Activated CD8-positive, alpha-beta memory T cell treated with anti-CD3 and anti-CD28 coated beads for 4 hours (primary cell): ENCODE data around the gene WDR88.
"Not testable (repeated sequence)": the region's sequence is repeated elsewhere in the genome, so short reads cannot be mapped to it uniquely, and the experiment has no call there.

Experiments
- DNase-seq, 2 donors: peaks; one replicate each; pipeline ENCODE4 v3.0.0-alpha.2; 2020; ENCODE audit warnings: low read depth in 2 of 2

Gene WDR88

DNA sequence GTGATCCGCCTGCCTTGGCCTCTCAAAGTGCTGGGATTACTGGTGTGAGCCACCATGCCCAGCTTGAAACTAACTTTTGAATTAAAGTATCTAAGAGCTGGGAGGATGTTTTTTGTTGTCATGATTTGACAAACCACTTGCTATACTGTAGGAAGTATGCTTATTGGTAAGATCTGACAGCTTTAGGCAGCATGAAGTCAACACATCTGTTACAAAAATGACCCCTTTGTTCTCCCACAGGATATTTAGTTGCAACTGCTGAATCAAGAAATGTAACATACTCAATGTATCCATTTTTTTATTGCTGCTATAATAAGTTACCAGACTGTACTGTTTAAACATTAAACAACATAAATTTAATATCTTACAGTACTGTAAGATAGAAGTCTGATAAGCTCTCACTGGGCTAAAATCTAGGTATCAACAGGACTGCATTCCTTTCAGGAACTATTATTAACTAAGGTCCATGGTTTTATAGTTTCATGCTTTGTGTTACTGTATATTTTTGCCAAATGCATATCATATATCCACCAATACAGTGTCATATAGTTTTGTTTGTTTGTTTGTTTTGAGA is 39.4 kb downstream of the WDR88 start:
- DNase-seq: no peak

DNA sequence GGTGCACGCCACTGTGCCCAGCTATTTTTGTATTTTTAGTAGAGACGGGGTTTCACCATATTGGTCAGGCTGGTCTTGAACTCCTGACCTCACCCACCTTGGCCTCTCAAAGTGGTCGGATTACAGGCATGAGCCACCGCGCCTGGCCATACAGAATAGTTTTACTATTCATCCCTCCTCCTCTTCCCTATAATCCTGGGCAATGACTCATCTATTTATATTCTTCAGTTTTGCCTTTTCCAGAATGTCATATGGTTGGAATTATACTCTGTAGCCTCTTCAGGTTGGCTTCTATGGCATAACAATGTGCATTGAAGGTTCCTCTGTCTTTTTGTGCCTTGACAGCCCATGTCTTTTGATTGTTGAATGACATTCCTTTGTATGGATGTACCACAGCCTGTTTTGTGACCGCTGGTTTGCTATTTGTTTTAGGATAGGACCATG is 40.0 kb downstream of the WDR88 start:
- DNase-seq: no peak

DNA sequence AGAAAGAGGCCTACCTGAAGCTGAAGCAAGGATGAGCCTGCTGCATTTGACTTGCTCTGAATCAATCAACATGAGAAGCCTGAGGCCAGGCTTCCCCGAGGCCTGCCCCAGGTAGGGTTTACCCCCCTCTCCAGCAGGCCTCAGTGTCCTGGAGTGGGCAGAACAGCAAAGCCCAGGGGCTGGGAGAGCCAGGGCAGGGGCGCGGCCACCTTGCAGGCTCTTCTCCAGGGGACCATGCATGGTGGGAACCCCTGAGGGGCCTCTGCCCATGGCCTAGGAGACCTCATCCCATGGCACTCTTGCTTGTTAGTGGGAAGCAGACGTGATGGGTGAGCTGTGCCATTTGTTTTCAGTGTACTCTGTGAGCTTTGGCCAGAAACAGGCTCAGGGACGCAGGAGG is 42.3 kb downstream of the WDR88 start:
- no peak for DNase-seq

DNA sequence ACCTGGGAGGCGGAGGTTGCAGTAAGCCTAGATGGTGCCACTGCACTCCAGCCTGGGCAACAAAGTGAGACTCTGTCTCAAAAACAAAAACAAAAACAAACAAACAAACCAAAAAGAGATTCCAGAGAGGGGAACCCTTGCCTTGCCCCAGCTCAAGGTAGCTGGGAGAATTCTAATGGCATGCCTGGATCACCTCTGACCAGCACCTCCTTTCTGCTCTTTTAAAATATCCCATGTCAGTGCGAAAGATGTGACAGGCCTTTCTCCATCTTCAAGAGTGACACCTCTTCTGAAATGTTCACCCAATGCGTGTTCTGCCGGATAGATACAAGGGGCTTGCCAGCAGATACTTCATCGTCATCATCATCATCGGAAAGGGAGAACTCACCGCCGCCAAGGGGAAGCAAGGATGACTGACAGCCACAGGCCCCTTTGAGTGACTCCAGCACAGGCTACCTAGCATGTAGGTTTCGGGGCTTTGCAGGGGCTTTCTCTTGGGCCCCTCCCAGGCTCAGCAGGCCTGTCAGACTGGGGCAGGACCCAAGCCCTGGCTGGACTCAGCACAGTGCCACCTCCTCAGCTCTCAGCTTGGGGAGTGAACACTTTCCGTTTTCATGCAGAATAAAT is 43.4 kb downstream of the WDR88 start:
- DNase-seq: no peak

DNA sequence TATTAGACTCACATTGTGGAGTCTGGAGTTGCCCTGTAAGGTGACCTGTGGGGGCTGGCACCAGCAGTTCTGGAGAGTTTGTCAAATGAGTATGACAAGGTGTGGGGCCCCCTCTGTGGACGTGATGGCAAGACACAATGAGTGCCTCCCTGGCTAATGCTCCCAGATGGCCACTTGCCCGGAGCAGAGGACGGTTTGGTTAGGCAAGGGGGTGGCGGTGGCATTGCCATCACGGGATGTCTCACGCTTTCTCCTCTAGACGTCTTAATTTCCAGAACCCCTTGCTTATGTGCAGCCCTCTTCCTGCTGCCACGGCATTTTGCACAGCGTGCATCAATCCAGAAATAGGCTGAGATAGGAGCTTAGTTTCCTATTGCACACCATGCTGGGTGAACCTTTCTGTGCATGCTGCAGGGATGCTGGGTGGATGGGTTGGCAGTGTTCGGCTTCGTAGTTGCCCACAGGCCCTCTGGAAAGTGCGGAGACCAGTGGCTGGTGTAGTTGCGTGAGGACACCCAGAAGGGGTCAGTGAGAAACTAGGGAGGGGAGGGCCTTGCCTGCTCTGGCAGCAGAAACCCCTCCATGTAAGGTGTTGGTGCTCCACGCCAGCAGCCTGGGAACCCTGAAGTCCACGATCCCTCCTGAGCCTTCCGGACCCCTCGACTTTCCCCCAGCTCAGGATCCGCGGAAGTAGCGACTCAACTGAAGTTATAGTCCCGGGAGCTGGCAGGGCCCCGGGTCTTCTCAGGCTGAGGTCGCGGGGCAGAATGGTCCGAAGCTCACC is 44.2 kb downstream of the WDR88 start:
- peak in 1 of 2 donors; percentile 11 for DNase-seq

DNA sequence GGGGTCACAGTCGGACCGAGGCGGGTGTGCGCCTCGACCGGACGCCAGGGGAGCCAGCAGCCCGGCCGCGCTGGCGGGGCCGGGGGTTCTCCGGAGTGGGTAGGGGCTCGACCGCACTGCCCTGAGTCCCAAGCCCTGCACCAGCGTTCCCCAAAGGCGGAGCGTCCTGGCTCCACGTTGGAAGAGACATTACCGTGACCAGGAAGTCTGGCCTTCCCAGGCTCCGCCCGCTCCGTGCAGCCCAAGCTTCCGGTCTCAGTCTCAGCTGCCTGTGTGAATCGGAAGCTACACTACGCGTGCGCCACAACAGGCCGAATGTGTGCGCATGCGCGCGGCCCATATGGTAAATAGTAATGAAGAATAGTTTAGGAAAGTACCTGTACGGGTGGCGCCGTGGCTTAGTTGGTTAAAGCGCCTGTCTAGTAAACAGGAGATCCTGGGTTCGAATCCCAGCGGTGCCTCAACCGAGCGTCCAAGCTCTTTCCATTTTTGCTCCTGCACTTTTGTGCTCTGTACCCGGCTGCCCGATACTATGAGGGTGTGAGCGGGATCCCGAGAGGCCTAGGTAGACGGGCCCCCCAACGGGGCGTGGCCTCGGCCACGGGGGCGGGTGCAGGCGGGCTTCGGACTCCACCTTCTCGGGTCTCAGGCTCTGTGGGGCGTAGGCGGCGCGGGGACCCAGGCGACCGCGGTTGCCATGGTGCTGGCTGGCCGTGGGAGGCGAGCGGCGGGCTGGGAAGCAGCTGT is 44.9 kb downstream of the WDR88 start:
- peak; percentile 93 to 95 for DNase-seq

DNA sequence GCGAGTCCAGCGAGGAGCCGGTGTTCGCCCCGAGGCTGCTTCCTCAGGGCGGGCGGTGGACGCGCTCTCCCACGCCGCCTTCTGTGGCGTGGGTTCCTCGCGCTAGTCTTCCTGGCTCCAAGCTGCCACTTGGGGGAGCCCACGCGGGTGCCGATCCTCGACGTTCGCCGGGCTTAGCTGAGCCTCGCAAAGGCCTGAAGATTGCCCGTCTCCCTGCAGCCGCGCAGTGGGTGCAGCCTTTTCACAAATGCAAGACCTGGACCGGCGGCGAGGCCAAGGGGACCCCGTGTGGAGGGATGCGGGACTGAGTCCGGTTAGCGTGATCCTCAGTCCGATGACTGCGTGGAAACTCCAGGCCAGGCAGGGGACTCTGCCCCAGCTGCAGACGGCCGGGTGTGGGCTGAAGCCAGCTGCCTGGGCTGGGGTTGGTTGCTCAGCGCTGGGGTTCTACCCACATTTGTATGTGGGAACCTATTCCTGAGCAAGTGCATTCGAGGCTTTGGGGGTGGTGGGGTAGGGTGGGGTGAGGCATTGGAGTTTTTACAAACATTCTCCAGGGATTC is 45.6 kb downstream of the WDR88 start:
- no peak for DNase-seq

DNA sequence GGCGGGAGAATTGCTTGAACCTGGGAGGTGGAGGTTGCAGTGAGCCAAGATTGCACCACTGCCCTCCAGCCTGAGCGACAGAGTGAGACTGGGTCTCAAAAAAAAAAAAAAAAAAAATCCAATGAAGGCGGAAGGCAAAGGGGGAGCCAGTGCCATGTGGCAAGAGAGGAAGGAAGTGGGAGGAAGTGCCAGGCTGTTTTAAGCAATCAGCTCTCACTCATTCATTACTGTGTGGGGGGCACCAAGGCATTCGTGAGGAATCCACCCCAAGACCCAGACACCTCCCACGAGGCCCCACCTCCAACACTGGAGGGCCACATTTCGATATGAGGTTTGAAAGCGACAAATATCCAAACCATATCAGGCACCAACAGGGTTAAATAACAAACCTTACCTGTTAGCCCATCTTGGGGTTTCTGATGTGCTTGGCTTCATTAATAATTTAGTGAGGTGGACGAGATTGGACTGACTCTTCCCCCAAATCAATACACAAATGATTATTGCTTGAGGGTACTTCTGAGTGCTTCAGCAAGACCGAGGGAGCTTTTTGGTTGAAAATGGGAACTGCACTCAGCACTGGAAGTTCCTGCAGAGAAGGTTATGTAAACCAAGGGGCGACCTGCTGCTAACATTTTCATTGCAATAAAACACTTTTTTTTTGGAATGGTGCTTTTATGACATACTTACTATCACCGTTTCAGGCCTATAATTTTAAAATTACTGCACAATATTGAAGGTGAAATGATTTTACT is 54.7 kb downstream of the WDR88 start:
- DNase-seq: no peak

DNA sequence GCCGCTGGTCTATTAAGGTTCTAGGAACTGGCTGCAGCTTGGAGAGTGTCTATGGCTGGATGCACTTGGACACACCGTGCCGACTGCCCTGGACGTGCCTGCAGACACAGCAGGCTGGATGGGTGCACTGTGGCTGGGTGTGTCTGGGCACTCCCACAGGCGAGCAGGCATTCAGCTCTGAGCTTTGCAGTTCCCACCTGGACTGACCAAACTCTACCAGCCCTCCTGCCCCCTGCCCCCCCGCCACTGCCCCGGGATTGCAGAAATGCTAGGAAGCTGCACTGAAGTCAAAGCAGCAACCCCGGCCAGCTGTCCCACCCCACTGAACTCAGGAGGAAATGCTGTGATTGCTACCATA is 55.2 kb downstream of the WDR88 start:
- DNase-seq: no peak

DNA sequence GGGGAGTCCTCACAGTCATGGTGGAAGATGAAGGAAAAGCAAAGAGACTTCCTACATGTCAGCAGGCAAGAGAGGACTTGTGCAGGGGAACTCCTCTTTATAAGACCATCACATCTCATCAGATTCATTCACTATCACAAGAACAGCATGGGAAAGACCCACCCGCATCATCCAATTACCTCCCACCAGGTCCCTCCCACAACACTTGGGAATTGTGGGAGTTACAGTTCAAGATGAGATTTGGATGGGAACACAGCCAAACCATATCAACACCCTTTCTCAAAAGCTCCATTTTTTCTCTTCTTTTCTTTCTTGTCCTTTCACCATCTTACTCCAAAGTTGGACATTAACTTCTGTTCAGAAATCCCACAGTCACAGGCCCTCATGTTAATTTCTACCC is 57.5 kb downstream of the WDR88 start:
- DNase-seq: no peak

DNA sequence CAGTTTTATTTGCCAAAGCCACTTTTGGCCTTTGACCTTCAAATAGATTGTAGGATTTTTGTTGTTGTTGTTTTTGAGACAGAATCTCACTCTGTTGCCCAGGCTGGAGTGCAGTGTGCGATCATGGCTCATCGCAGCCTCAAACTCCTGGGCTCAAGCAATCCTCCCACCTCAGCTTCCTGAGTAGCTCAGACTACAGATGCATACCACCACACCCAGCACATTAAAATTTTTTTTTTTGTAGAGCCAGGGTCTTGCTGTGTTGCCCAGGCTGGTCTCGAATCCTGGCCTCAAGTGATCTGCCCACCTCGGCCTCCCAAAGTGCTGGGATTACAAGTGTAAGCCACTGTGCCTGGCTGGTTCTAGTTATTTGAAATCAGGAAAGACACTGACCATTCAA is 59.2 kb downstream of the WDR88 start:
- DNase-seq: not testable (repeated sequence)

DNA sequence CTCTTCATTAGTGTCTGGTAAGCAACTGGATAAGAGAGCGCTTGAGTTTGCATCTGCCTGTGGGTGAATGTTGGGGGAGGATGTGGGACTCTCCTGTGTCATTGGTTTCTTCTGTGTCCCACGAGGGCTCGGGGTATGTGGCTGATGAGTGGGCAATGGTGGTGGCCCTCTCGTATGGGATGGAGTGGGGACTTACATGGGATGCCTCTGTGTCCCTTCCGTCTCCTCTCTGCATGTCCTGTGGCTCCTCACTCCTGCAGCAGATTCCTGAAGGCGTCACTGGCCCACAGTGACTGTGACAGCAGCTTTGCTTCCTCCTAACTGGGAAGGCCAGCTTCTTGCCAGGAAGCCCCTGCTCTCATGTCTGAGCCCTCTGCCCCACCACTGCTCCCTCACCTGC is 59.6 kb downstream of the WDR88 start:
- DNase-seq: no peak

DNA sequence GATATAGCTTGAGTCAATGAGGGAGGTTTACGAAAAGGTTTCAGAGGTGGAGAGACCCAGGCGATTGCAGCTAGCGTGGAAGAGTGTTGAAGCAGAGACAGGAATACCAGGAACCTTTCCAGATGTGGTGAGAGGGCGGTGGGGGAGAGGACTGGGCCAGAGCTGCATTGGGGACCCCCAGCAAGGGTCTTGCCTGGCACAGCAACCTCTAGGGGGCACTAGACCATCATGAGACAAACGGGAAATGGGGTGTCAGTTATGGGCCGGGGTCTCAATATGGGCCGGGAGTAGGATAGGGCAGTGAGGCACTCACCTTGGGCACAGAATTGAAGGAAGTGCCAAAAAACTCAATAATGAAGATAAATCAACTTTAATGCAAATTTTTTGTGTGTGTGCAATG is 60.1 kb downstream of the WDR88 start:
- no peak for DNase-seq

DNA sequence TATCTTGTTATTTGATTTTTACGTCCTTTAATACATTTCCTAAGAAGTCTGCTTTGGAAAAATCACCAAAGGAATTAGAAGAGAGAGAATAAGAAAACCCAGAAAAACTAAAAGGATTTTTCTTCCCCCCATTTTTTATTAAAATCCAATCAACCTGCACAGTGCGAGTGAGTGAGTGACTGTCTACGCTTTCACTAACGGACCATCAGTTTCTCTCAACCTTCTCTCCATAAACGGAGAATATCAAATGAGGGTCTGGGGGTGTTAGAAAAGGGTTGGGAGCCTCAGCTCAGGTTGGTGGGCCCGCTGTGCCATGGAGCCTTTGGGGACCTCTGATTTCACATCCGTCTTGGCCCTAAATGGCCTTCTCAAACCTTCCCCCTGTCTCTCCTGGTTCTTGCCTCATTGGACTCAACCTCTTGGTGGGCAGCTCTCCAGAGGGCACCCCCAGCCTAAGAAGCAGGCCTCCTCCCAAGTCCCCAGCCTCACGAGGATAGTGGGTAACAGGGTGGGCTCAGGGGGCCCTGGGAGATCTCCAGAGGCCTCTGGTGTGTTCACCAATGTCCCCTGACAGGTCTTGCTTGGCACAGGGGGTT is 61.5 kb downstream of the WDR88 start:
- DNase-seq: no peak

DNA sequence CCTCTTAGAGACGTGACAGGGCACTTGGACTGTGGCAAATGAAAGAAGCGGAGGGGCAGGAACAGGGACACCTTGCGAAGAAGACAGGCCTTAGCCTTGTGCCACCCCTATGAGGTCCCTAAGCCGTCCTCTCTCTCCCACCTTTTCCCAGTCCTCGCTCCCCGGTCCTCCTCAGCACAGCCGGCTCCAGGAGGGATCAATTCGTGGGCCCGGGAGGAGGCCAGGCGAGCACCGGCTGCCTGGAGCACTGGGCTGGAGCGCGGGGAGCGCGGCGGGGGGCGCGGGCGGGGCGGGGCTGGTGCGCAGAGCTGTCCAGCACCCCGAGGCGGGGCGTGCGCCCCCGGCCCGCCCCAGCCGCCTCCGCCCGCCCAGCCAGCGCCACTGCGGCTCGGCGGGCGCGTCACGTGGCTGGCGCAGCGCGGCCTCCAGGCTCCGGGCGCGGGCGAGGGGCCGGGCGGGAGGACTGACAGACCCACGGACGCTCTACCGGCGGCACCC is 62.0 kb downstream of the WDR88 start, which contains the start of gene LRP3:
LRP3 (plus strand) TSS at position 466 of the 498 bp plus-strand sequence. CDS start 456 bp downstream, outside the sequence.
- DNase-seq: no peak

DNA sequence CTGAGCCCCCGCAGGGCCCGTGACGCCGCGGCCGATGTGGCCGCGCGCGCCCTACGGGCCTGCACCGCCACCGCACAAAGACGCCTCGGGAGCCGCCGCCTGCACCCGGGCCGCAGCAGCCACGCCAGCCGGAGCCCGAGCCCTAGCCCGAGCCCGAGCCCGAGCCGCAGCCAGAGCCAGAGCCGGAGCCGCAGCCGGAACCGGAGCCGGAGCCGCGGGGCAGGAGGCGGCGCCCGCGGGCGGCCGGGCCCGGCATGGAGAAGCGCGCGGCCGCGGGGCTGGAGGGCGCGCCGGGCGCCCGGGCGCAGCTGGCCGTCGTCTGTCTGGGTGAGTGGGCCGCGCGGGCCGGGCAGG is 62.6 kb downstream of the WDR88 start:
- no peak for DNase-seq

DNA sequence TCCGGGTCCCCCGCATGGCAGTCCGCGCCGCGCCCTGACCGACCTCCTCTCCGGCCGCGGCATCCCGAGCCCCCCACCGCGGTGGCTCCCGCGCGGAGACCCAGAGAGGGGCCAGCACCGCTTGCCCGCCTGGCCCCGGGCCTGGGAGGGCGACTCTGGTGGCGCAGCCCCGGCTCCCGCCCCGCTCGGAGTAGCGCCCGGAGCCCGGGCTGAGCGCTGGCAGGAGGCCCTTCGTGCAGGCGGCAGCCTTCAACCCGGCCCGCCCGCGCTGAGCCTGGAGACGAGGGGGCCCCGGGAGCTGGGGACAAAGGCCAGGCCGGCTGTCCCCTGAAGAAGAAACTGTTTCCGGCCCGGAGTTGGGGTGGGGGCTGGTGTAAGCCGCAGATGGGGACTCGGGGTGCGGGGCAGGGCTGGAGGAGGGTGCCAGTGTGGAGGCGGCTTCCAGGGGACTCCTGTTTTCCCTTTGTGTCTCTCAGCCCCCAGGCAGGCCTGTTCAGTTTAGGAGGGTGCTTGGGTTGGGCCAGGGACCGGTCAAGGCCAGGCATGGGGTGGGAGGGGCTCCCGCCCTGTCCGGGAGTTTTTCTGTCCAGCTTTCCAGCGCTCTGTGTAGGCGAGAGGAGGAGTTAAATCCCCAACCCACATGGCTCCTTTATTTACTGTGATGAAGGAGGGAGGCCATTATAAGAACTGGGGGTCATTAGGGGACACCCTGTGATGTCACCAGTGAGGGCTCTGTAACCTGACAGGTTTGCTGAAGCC is 63.2 kb downstream of the WDR88 start:
- DNase-seq: no peak

DNA sequence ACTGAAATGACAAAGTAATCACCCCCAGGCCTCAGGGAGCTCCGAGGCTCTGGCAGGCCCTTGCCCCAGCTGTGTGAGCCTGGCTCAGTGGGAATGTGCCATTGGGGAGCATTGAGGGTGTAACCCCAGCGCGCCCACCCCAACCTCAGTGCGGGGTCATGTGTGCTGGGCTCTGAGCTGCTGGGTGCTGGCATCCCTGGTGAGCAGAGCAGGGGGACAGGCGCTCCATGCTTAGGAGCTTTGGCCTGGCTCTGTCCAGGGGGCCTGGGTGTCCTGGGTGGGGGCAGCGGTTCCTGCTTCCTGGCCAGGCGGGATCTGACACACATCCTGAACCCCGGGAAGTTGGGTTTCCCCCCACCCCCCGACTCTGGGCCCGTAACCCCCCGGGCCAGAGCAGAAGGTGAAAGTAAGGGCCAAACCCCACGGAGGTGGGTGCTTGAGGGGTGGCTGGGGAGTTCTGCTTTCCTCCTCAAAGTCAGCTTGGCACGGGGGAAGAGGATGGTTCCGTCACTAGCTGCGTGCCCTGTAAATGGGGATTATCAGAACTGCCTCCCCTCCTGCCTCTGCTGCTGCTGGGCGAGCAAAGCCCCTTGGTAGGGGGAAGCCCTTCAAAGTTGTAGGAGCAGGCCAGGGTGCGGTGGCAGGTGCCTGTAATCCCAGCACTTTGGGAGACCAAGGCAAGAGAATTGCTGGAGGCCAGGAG is 63.9 kb downstream of the WDR88 start:
- DNase-seq: no peak

DNA sequence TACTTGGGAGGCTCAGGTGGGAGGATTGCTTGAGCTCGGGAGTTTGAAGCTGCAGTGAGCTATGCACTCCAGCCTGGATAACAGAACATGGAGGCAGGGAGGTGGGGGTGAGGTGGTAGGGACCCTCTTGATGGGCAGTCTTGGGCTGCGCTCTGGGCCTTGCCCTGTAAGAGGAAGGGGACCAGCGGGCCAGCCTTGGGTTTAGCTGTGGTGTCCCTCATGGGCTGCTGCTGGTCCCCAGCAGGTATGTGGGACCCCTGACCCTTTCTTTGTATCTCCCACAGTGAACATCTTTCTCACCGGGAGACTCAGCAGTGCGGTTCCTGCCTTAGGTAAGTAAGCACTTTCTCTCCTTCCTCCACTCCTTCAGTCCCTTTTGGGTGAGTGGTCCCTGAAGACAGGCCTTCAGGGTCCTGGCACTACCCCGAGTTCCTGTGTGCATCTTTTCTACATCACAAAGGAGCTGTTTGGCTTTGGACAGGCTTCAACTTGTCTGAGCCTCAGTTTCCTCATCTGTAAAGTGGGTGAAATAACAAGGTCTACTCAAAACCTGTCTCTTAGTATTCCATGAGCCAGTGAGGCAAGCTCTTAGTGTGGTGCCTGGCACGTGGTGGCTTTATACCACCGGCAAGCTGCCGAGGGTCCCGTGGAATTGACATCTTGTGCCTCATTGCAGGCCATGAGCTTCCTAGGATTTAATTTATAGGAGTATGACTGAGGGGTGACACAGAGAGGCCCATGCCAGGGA is 64.7 kb downstream of the WDR88 start:
- no peak for DNase-seq
